Neural cell (in vitro differentiated cells): Measurements from ENCODE around the gene EFHB.

Experiments used
- EP300 ChIP-seq: fragments of 450-650 bp; conservative IDR thresholded peaks from 2 replicates; pipeline ENCODE4 v1.6.1; 2014; ENCODE audit warnings: antibody characterized with exemption, mild to moderate bottlenecking, moderate library complexity; ENCODE audit not compliant: poor library complexity, severe bottlenecking
- EZH2 ChIP-seq: fragments of 200-600, 300-800 bp; shearing (Covaris generic), sonication (generic); IDR thresholded peaks from 2 replicates; pipeline ENCODE4 v1.6.1; 2014; ENCODE audit warnings: antibody characterized with exemption, low read length, borderline replicate concordance, mild to moderate bottlenecking; ENCODE audit not compliant: insufficient read depth, poor library complexity, severe bottlenecking
- POLR2AphosphoS5 ChIP-seq: IDR thresholded peaks from 2 replicates; pipeline ENCODE4 v1.6.1; 2012
- TF ChIP-seq, protein P1 (sequence below): fragments of 450-650 bp; IDR thresholded peaks from 2 replicates; pipeline ENCODE4 v1.5.1; 2014; ENCODE audit warnings: antibody characterized with exemption, mild to moderate bottlenecking, moderate library complexity; ENCODE audit not compliant: poor library complexity, severe bottlenecking

DNA sequence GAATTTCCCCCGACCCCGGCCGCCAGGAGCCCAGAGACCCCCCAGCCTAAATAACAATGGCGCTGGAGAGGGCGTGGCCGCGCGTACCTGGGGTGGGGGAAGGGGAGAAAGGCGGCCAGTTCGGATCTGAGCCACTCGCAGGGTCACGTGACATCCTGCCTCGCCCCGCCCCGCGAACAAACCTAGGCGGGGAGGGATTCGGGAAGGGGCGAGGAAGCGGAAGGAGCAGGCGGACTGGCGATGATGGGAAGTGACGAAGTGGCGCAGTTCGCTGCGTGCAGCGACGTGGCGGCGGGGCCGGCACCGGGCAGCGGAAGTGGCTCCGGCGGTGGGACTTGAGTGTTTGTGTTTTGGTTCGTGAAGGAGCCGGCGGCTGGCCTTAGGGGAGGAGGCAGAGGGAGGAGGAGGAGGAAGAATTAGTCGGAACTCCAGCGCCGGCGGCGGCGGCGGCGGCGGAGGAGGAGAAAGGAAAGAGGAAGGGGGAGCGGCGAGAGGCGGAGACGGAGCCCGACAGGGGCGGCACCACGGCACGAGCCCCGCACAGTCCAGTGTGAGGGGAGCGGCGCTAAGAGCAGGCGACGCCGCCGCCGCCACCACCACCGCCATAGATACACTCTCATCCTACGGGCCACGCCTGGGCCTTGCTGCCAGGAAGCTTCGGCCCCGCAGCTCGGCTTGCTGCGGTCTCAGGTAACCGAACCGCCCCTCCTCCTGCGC, 13.0 kb upstream of the EFHB start, which contains the start of gene RAB5A:
- TF ChIP-seq, protein P1, sequence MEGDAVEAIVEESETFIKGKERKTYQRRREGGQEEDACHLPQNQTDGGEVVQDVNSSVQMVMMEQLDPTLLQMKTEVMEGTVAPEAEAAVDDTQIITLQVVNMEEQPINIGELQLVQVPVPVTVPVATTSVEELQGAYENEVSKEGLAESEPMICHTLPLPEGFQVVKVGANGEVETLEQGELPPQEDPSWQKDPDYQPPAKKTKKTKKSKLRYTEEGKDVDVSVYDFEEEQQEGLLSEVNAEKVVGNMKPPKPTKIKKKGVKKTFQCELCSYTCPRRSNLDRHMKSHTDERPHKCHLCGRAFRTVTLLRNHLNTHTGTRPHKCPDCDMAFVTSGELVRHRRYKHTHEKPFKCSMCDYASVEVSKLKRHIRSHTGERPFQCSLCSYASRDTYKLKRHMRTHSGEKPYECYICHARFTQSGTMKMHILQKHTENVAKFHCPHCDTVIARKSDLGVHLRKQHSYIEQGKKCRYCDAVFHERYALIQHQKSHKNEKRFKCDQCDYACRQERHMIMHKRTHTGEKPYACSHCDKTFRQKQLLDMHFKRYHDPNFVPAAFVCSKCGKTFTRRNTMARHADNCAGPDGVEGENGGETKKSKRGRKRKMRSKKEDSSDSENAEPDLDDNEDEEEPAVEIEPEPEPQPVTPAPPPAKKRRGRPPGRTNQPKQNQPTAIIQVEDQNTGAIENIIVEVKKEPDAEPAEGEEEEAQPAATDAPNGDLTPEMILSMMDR: no peak
- TF ChIP-seq POLR2AphosphoS5: peak; percentile 97
- TF ChIP-seq EP300: peak; percentile 62
- TF ChIP-seq EZH2: no peak
